ENCODE data around the gene GCNT3.

The GCNT3 gene, protein sequence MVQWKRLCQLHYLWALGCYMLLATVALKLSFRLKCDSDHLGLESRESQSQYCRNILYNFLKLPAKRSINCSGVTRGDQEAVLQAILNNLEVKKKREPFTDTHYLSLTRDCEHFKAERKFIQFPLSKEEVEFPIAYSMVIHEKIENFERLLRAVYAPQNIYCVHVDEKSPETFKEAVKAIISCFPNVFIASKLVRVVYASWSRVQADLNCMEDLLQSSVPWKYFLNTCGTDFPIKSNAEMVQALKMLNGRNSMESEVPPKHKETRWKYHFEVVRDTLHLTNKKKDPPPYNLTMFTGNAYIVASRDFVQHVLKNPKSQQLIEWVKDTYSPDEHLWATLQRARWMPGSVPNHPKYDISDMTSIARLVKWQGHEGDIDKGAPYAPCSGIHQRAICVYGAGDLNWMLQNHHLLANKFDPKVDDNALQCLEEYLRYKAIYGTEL

DNA sequence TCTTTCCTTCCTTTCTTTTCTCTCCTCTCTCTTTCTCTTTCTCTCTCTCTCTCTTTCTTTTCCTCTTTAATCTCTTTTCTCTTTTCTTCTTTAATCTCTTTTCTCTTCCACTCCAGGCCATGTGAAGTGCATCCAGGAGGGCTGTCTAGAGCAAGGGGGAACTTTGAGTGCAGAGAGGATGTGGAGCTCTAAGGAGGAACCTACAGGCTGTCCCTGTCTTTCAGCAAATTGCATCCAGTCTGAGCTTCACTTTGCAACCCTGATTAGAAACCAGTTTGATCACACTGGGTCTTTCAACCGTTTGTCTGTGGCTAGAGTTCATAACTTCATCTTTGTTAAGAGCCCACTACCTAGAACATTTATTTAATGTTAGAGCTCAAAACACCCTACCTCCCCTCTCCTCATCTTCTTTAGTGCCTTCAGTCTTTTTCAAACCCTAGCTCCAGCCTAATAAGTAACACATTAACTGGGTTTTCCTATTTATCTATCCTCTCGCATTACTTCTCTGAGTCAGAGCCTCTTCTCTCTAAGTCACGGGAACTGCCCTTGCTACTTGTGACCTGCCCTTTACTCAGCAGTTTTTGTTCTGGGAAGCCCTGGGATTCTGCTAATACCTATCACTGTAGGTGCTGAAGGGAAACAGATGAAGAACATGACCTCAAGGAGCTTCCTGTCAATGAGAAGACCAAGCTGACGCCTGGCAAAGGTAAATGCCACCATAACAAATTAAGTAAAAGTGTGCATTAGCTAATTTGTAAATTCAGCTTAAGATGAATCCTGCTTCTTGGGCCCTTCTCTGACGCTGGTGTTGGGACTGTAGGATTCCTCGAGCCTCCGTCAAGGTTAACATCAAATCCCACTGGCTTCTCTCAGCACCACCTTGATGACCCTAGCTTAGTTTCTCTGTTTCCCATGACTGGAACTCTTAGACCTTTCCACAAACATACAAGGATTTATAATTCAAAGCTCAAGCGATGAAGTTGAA is at the start of gene GCNT3:
GCNT3 (plus strand) TSS at position 508 of the 985 bp plus-strand sequence. CDS start 6,456 bp downstream, outside the sequence.
- in situ Hi-C loops (cut with HindIII; ENCODE audit: low pct_ligation_motif_present, low pct_unique_long_range_greater_than_20kb, low sequenced_read_pairs), result no loop called here
- DNase-seq, result peak; percentile 92

DNA sequence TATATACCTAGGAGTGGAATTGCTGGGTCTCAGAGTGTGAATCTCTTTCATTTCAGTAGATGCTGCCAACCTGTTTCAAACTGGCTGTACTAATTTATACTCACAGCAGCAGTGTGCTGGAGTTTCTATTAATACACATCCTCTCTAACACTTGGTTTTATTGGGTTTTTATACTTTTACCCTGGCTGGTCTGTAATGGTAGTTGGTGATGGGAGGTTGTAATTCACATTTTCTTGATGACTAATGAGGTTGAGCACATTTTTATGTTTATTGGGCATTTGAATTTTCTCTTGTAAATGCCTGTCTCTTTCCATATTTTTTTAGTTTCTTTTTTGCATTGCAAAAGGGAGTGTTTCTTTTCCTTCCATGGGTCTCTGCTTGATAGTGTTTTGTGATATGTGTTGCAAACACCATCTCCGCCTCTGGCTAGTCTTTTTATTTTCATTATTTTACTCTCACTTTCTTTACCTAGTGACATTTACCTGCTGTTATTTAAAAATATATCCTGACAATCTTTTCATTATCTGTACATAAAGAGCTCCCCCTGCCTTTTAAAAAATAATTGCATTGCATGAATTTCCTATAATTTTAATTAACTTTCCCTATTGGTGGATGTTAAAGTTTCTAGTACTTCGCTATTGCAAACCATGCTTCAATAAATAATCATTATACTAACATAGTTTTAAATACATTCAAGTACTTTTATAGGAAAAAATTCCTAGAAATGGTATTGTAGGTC is 49.0 kb upstream of the GCNT3 start:
- in situ Hi-C loops (cut with HindIII; ENCODE audit: low pct_ligation_motif_present, low pct_unique_long_range_greater_than_20kb, low sequenced_read_pairs), result no loop called here
- DNase-seq, result no peak

DNA sequence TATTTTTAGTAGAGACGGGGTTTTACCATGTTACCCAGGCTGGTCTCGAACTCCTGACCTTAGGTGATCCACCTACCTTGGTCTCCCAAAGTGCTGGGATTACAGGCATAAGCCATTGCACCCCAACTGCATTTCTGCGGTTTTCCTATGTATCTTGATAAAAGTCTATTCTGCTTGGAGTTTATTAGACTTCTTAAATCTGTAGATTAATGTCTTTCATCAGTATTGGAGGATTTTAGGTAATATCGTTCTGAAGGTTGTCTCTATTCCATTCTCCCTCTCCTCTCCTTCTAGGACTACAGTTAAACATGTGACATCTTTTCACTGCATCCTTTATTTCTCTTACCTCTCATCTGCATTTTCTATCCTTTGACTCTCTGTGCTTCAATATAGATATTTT is 46.3 kb upstream of the GCNT3 start:
- no peak for DNase-seq
- in situ Hi-C loops (cut with HindIII; ENCODE audit: low pct_ligation_motif_present, low pct_unique_long_range_greater_than_20kb, low sequenced_read_pairs), result no loop called here

DNA sequence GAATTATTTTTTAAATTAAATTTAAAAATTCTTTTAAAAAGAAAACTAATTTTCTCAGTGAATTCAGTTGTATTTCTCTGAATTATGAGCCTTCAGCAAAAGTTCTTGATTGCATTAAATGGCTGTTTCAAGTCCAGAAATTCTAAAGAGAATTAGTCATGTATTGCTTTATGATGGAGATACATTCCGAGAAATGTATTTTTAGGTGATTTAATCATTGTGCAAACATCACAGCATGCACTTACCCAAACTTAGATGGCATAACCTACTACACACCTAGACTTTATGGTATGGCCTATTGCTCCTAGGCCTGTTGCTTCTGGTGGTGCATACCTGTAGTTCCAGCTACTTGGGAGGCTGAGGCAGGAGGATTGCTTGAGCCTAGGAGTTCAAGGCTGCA is 44.3 kb upstream of the GCNT3 start:
- in situ Hi-C loops (cut with HindIII; ENCODE audit: low pct_ligation_motif_present, low pct_unique_long_range_greater_than_20kb, low sequenced_read_pairs), result no loop called here
- DNase-seq, result no peak

DNA sequence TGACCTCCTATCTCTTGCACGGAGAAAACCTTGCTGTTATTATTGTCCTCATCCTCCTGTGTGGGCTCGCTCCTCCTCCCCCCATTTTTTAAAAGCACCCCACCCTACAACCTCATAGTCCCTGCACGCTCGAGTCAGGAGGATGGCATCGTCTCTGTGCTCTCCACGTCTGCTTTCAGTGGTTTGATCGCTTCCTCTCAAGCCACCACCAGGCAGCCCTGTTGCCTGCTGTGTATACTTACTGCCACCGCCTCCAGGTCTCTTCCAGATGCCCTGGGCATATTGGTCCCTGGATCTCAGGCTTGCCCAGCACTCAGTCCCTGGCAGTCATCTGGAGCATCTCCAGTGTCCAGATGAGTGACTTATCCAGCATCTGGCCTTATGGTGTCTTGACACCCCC is 42.1 kb upstream of the GCNT3 start:
- in situ Hi-C loops (cut with HindIII; ENCODE audit: low pct_ligation_motif_present, low pct_unique_long_range_greater_than_20kb, low sequenced_read_pairs), result no loop called here
- DNase-seq, result no peak

DNA sequence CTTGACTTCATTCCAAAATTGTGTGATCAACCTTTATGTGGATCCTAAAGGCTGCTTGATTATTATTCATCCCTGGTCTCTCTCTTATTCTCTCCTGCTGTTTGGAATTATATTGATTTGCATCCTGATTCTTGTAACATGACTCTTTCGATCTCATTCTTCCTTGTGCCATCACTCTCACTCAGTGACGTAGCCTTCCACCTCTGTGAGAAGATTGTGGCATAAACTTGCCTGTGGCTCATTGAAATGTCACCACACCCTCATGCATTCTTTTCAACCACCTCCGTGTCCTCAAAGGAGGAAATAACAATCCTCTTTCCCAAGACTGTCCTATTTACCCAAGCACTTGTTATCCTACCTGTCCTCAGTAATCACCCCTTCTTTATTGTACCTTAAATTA is 41.3 kb upstream of the GCNT3 start:
- DNase-seq, result no peak
- in situ Hi-C loops (cut with HindIII; ENCODE audit: low pct_ligation_motif_present, low pct_unique_long_range_greater_than_20kb, low sequenced_read_pairs), result no loop called here

DNA sequence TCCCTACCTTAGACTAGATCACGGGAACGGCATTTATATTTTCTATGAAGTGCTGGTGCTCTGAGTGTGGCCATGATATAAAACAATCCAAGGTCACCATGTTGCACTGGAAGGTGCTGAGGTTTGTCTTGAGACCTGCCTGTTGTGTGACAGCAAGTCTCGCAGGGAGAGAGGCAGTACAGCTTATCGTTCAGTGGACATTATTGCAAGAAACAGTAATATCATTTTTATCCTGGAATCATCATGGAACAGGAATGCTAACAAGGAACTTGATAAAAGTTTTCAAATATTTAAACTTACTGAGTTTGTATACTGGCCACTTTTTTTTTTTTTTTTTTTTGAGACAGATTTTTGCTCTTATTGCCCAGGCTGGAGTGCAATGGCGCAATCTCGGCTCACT is 40.0 kb upstream of the GCNT3 start:
- no peak for DNase-seq
- in situ Hi-C loops (cut with HindIII; ENCODE audit: low pct_ligation_motif_present, low pct_unique_long_range_greater_than_20kb, low sequenced_read_pairs), result no loop called here

DNA sequence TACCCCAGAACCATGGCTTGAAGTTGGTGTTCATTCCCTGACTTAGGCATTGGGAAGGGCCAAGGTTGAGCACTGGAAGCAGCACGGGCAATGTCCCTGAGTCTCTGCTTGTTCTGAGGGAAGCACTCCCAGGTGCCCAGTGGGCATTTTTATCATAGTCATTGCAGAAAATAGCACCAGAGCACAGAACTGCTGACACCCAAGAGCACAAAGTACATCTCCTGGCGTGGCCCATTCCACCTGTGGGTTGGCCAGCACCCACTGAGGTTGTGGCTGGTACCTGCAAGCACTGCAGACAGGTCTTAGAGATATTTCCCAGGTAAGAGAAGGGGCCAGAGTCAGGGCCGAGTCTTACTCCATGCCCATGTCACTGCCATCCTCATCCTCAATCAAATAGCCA is 28.5 kb upstream of the GCNT3 start:
- DNase-seq, result no peak
- in situ Hi-C loops (cut with HindIII; ENCODE audit: low pct_ligation_motif_present, low pct_unique_long_range_greater_than_20kb, low sequenced_read_pairs), result no loop called here

DNA sequence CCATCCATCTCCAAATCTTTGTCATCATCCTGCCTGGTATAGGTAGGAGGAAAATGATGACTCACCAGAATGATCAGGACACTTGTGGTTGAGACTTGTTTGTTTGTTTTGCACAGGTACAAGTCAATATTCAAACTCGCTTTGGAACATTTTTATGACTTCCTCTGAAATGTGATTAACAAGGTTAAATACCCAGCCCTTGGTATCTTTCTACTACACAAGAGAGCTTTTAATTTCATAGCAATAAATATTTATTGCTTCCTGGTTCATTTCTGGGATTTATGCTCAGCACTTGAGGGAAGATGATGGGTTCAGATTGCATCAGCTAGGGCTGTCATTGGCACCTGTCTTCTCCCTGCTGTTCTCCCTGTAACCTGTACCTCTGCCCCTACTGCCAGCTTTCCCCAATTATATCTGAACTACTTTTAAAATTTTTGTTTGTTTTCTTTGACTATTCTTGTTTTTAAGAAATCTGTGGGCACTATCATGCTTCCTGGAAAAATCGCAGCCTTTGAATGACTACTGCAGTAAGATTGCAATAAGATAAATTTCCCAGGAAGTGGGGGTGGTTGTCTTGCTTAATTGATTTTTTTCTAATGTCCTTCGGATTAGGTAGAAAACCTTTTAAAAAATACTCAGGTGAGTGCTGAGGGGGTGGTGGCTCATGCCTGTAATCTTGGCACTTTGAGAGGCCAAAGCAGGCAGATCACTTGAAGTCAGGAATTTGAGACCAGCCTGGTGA is 24.3 kb upstream of the GCNT3 start:
- in situ Hi-C loops (cut with HindIII; ENCODE audit: low pct_ligation_motif_present, low pct_unique_long_range_greater_than_20kb, low sequenced_read_pairs), result no loop called here
- no peak for DNase-seq

DNA sequence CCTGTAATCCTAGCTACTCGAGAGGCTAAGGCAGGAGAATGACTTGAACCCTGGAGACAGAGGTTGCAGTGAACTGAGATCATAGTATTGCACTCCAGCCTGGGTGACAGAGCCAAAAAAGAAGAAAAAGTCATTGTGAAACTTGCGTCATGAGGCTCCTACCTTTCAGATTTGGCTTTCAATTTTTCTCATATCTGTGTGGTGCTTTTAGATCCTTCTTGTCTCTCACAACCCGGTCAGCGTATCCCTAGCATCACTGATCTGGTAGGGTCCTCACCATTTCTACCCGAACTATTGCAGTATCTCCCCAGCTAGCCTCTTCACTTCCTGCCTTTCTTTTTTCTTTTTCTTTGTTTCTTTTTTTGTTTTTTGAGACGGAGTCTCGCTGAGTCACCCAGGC is 21.6 kb upstream of the GCNT3 start:
- in situ Hi-C loops (cut with HindIII; ENCODE audit: low pct_ligation_motif_present, low pct_unique_long_range_greater_than_20kb, low sequenced_read_pairs), result no loop called here
- no peak for DNase-seq

DNA sequence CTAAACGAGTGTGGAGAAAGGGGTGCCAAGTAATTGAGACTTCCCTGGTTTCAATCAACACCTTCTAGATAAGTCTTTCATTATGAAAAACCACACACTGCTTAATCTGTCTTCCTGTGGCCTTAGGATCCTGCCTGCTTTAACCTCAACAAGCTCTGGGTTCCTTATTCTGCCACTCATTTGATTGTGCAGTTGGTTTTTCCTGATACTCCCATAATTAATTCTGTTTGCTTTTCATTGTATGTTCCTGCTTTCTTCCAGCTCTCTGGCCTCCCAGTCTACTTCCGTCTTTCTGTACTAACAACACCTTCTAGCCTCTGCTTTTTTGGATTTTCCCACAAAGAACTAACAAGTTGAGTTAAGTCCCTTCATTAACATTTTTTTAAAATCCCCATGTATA is 20.2 kb upstream of the GCNT3 start:
- DNase-seq, result no peak
- in situ Hi-C loops (cut with HindIII; ENCODE audit: low pct_ligation_motif_present, low pct_unique_long_range_greater_than_20kb, low sequenced_read_pairs), result no loop called here

DNA sequence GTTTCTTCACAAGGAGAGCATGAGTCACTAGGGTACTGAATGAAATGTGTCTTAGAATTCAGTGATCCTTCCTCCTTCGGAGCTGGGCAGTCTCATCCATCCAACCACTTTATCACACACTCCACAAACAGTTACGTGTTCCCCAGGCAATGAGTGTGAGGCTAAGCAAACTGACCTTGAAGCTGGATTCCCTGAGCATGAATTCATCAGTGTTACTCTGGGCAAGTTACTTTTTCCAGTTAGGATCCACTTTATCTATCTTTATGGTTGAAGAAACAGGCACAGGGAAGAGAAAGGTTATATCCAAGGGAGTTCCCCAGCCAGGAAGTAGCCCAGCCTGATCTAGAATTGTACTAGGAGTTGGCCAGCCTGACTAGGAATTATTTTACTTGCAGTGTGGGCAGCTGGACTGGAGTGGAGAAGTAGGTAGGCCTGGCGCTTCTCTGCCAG is 17.1 kb upstream of the GCNT3 start:
- in situ Hi-C loops (cut with HindIII; ENCODE audit: low pct_ligation_motif_present, low pct_unique_long_range_greater_than_20kb, low sequenced_read_pairs), result no loop called here
- peak; percentile 89 for DNase-seq

DNA sequence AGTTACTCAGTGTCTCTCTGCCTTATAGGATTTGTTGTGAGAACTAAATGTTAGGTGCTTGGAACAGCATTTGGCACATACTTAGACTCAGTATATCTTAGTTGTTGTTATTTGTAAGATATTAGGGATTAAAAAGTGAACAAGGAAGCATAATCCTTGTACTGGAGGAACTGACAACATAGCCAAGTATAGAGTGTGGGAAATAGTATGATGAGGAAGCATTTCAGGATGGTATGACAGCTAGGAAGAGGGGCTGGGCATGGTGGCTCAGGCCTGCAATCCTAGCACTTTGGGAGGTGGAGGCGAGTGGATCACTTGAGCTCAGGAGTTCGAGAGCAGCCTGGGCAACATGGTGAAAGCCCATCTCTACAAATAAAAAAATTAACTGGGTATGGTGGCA is 16.6 kb upstream of the GCNT3 start:
- no peak for DNase-seq
- in situ Hi-C loops (cut with HindIII; ENCODE audit: low pct_ligation_motif_present, low pct_unique_long_range_greater_than_20kb, low sequenced_read_pairs), result no loop called here

DNA sequence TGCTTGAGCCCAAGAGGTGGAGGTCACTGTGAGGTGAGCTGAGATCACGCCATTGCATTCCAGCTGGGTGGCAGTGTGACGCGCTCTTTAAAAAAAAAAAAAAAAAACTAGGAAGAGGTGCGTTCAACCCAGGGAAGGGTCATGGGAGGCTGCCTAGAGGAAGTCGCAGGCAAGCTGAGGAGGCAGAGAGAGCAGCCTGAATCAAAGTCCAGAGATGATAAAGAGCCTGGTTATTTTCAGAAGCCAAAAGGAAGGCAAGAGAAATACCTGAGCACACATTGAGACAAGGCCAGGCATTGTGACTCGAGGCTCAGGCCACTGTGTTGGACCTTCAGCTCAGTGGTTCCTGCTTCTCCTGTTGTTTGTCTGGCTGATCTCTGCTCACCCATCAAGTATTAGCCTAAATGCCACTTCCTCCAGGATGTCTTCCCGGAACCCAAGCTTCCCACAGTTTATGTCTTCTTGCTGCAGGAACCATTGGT is 16.1 kb upstream of the GCNT3 start:
- DNase-seq, result peak; percentile 49
- in situ Hi-C loops (cut with HindIII; ENCODE audit: low pct_ligation_motif_present, low pct_unique_long_range_greater_than_20kb, low sequenced_read_pairs), result no loop called here

DNA sequence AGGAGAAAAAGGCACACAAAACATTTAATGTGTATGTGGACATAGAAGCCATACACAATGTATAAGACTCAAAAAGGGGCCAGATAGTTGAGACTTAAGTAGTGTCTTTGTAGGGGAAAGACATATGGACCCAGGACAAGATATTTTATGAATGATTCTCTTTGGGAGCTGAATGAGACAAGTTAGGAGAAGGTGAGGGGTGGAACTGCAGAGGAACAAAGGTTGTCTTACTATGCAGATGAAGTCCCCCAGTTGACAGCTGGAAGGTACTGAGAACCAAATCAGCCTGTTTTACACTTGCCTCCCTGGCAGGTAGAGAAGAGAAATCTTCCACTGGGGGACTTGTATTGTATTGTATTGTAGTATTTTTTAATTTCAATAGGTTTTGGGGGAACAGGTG is 14.9 kb upstream of the GCNT3 start:
- in situ Hi-C loops (cut with HindIII; ENCODE audit: low pct_ligation_motif_present, low pct_unique_long_range_greater_than_20kb, low sequenced_read_pairs), result no loop called here
- DNase-seq, result no peak

DNA sequence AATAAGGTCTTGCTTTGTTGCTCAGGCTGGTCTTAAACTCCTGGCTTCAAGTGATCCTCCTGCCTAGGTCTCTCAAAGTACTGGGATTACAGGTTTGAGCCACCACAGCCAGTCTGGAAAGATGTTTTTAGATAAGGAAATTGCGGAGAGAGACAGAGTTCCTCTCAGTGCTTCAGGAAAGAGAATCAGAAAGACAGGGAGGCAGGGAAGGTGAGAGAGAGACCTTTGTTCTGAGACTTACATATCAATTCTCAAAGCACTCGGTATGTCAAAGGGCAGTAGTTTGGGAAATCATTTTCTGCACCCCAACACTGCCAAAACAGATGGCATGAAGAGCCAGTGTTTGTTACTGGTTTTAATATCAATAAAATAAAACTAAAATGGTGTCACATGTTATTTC is 13.1 kb upstream of the GCNT3 start:
- in situ Hi-C loops (cut with HindIII; ENCODE audit: low pct_ligation_motif_present, low pct_unique_long_range_greater_than_20kb, low sequenced_read_pairs), result no loop called here
- no peak for DNase-seq

DNA sequence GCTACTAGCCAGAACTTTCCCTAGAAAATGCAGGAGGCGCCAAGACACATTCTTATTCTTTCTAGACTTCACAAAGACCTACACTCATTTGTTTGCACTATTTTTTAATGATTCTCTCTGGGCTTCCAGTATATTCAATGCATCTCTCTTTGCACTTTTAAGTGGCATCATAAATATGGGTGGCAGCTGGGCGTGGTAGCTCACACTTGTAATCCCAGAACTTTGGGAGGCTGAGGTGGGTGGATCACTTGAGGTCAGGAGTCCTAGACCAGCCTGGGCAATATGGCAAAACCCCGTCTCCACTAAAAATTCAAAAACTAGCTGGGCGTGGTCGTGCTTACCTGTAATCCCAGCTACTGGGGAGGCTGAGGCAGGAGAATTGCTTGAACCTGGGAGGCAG is 5.6 kb upstream of the GCNT3 start:
- in situ Hi-C loops (cut with HindIII; ENCODE audit: low pct_ligation_motif_present, low pct_unique_long_range_greater_than_20kb, low sequenced_read_pairs), result no loop called here
- no peak for DNase-seq
